ENCODE results near the gene SYT13.

The SYT13 gene

DNA sequence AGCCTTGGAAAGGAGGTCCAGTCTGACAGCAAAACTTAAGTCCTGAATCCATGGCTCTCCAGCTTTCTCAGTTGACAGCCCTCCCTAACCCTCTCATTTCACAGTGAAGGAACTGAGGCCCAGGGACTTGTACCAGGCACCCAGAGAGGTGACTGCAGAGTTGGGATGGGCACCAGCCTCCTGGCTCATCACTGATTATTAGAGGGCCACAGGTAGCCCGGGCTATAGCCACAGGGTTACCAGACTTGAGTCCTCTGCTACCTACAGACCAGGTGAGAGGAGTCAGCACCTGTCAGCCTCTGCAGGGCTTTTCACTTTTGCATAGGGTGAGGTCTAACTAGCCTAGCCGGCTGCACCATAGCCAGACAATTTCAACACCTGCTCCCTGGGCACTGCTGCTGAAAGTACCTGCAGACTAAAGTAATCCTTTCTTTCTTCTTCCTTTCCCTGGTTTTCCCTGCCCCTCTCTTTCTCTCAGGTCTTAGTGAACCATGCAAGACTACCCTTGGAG, 37.6 kb downstream of the SYT13 start:
- DNase-seq (ENCODE audit: low read depth), result no peak

- DNase-seq (ENCODE audit: low read depth), result no peak
Measured at GRCh38 chr11:45247433-45247832, 38.7 kb downstream of the SYT13 start.

DNA sequence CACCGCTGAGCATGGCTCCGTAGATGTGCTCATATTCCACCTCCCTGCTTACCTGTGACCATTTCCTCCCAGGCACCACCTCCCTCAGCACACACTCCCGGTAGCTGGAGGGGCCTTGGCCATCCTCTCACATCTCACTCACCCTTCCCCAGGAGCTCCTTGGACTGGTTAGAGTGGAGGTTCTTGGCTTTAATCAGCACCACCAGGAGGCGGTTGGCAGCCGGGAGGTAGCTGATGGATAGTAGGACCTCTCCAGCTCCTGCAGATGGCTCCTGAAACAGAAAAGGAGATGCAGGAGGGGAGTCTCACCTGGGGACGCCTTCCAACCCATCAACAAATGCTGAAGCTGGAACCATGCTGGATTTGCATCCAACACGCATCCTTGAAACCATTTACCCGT, 39.9 kb downstream of the SYT13 start:
- DNase-seq (ENCODE audit: low read depth), result no peak

- no peak for DNase-seq (ENCODE audit: low read depth)
Measured at GRCh38 chr11:45245218-45246045, 40.7 kb downstream of the SYT13 start.

DNA sequence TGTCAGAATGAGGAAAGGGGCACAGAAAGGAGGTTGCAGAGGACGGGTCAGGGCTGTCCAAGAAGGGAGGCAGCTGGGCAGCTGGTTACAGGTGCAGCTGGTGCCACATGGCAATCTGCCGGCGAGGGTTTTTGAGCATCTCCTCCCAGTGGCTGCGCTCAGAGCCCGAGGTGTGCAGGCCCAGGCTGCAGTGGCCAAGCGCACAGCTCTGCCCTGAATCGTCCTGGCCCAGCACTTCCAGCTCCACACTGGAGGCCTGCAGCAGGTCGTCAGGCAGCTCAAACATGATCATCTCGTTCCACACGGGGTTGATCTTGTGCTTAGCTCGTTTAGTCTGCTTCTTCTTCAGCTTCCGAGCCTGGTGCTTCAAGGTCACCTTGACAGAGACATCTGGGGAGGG, 42.2 kb downstream of the SYT13 start:
- DNase-seq (ENCODE audit: low read depth), result no peak

- no peak for DNase-seq (ENCODE audit: low read depth)
Measured at GRCh38 chr11:45239733-45240132, 46.4 kb downstream of the SYT13 start.

DNA sequence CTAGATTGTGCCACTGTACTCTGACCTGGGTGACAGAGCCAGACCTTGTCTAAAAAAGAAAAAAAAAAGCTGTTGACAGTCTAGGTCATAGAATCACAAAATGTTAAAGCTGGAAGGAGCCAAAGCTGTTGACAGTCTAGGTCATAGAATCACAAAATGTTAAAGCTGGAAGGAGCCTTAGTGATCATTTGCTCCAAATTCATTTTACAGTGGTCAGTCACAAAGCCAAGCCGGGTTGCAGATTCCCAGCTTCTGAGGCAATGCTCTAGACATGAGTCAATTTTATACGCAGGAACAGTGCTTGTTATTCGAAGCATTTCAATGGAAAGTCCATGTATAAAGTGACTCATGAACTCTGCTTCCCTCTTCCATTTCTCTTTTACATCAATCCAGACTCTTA, 47.4 kb downstream of the SYT13 start:
- DNase-seq (ENCODE audit: low read depth), result no peak

DNA sequence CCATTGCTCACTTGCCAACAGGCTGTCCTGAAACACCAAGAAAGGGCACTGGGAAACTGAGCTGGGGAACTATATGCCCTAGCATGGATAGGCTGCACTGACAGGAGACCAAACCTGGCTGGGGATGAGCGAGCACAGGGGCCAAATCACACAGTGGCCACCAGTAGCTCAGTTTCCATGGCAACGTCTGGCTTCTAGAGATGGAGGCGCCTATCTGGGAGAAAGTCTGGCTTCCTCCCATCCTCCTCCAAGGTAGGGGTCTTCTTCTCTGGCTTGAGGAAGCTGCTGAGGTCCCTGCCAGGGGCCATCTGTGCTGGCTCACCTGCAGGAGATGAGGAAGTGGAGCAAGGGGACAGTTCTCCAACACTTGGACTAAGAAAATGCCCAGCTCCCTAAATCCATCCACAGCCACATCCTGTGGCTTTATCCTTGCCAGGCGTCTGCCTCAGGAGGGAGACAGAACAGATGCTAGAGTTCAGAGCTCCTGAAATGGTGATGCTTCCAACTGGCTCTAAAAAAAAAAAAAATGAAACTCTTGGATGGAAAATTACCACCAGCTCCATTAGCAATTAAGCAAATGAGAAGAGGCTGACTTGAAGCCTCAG, 48.3 kb downstream of the SYT13 start:
- DNase-seq (ENCODE audit: low read depth), result no peak

GRCh38 chr11:45234306-45235006, 51.7 kb downstream of the SYT13 start:
- DNase-seq (ENCODE audit: low read depth), result no peak

DNA sequence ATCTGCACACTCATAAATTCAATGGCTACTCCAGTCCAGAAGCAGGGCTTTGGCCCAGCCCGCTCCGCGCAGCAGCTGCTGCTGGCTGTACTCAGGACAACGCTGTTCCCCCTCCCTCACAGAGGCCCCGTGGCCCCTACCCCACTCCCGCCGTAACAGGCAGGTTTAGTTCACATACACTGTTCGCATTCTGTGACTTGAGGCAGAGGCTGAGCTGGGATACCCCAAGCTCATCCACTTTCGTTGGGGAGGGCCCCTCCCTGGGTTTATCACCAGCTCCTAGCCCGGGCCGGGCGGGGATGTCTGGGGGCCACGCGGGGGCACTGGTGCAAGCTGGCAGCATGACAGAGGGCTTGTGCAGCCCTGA, 52.4 kb downstream of the SYT13 start:
- DNase-seq (ENCODE audit: low read depth), result no peak

DNA sequence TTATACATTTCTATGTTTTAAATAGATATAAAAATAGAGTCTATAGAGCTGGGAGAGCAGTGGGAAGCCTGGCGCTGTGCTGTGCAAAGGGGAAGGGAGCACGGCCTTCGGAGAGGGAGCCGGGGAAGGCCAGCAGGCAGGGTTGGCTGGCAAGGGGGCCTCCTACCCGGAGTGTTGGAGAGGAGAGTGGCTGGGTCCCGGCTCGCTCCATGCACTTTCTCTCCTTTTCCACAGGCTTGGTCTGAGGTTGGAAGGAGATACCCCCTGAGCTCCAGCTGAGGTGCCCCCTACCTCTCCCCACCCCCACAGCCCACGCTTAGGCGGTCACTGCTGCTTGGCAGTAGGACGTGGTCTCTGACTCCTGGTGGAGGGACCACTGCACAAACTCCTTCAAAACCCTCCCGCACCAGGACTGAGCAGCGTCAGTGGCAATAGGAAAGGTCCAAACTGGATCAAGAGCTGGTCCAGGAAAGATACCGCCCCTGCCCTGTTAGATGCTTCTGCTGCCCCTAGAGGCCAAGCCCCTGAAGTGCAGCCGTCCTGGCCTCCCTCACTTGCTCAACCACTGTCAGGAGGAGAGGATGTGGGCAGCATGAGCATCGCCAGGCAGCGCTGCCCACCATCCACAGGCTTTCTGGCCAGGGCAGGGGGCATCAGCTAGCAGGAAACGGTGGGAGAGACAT, 52.9 kb downstream of the SYT13 start:
- DNase-seq (ENCODE audit: low read depth), result peak; percentile 7

GRCh38 chr11:45232341-45233080, 53.6 kb downstream of the SYT13 start:
- no peak for DNase-seq (ENCODE audit: low read depth)

GRCh38 chr11:45229401-45230020, 56.6 kb downstream of the SYT13 start:
- no peak for DNase-seq (ENCODE audit: low read depth)

GRCh38 chr11:45227836-45228235, 58.3 kb downstream of the SYT13 start:
- DNase-seq (ENCODE audit: low read depth), result no peak

DNA sequence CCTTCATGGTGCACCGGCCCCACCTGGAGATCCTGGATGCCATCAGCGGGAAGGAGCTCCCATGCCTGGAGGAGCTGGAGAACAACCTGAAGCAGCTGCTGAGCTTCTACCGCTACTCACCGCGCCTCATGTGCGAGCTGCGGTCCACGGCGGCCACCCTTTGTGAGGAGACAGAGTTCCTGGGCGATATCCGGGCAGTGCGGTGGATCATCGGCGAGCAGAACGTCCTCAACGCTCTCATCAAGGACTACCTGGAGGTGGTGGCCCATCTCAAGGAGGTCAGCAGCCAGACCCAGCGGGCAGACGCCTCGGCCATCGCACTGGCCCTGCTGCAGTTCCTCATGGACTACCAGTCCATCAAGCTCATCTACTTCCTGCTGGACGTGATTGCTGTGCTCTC, 59.2 kb downstream of the SYT13 start:
- no peak for DNase-seq (ENCODE audit: low read depth)

DNA sequence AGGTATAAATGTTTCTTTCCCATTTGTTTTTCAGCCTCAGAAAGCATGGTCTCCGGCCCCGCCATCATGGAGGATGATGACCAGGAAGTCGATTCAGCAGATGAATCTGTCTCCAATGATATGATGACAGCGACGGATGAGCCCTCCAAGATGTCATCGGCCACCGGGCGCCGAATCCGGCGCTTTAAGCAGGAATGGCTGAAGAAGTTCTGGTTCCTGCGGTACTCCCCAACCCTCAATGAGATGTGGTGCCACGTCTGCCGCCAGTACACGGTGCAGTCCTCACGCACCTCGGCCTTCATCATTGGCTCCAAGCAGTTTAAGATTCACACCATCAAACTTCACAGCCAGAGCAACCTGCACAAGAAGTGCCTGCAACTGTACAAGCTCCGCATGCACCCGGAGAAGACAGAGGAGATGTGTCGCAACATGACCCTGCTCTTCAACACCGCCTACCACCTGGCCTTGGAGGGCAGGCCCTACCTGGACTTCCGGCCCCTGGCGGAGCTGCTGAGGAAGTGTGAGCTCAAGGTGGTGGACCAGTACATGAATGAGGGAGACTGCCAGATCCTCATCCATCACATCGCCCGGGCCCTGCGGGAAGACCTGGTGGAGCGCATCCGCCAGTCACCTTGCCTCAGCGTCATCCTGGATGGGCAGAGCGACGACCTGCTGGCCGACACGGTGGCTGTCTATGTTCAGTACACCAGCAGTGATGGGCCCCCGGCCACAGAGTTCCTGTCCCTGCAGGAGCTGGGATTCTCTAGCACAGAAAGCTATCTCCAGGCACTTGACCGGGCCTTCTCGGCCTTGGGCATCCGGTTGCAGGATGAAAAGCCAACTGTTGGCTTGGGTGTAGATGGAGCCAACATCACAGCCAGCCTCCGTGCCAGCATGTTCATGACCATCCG, 59.9 kb downstream of the SYT13 start:
- DNase-seq (ENCODE audit: low read depth), result no peak

DNA sequence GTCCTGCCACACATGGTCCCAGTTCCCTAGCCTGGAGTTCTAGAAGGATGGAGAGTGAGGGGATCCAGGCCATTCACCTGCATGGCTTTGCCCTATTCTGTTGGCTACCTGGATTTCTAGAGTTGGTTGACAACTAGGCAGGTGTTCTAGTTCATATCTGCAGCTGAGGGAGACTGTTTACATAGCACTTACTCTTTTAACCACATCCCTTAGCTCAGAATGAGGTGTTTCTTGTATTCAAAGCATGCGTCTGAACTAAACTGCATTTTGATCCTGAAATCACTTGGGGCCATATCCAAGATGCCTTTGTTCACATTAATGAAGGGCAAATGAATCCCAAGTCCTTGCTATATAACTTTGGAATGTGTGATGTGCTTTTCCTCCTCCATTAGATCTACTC, 60.9 kb downstream of the SYT13 start:
- DNase-seq (ENCODE audit: low read depth), result no peak

- DNase-seq (ENCODE audit: low read depth), result no peak
Measured at GRCh38 chr11:45224766-45225165, 61.4 kb downstream of the SYT13 start.

DNA sequence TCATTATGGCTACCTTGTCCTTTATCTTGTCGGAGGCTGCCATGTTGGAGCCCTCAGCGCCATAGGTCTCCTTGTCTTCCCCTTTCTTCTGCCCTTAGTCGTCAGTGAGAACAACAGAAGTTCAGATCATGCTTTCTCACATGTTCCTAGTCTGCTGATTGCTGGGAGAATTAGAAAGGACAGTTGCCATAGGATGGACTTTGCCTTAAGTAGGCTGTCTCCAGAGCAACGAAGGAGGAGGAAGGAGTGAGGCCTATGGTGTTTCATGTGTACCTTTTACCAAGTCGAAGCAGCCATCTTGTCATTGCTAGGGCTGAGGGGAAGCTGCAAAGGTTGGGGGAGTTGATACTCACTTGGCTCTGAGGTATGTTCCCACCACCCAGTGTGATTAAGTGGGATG, 62.6 kb downstream of the SYT13 start:
- DNase-seq (ENCODE audit: low read depth), result no peak

DNA sequence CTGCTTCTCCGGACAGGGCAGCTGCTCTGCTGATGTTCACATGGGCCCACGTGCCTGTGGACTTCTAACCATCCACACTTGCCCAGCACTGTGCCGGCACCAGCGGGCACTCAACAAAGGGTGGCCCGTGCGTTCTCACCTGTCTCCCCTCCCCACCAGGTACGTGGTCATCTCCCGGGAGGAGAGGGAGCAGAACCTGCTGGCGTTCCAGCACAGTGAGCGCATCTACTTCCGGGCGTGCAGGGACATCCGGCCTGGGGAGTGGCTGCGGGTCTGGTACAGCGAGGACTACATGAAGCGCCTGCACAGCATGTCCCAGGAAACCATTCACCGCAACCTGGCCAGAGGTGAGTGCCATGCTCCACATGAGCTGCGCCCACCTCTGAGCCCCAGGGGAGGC, 66.7 kb downstream of the SYT13 start:
- no peak for DNase-seq (ENCODE audit: low read depth)
